ENCODE data around the gene MTX2.

The MTX2 gene
- 11.4 reads per million, percentile 34 among the genes with 10 or more reads in this experiment for total RNA-seq

- peak; percentile 53 for DNase-seq
Measured at GRCh38 chr2:176269319-176270099, at the start of gene MTX2. MTX2 (plus strand) TSS chr2:176269442; CDS start chr2:176269630, 188 bp downstream.

GRCh38 chr2:176227874-176228273 lies 41.4 kb upstream of the MTX2 start:
- no peak for DNase-seq

GRCh38 chr2:176234156-176234555 lies 35.1 kb upstream of the MTX2 start:
- DNase-seq: no peak

DNA sequence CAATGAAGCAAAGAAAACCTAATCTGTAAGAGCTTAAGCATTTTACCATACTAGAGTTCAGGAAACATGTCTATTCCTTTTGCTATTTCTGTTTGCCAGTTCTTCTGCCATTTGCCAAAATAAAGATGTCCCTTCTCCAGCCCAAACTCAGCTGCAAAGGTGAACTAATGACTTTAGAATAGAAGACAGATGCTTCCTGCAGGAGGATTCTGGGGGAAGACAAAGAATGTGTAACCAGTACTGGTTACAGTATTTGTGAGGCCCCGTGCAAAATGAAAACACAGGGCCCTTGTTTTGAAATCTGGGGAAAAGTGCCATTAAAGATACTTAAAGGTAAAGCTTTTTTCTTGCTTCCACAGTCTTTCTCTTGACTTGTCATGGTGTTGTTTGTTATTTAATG lies 34.3 kb upstream of the MTX2 start:
- DNase-seq: no peak

DNA sequence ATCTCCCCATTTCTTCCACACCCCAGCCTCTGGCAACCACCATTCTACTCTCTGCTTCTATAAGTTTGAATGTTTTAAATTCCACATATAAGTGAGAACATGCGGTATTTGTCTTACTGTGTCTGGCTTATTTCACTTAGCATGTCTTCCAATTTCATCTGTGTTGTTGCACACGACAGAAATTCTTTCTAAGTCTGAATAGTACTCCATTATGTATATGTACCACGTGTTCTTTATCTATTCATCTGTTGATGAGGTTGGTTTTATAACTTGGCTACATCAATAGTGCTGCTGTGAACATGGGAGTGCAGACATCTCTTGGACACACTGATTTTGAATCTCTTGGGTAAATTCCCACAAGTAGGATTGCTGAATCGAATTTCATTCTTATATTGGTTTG lies 31.8 kb upstream of the MTX2 start:
- no peak for DNase-seq

DNA sequence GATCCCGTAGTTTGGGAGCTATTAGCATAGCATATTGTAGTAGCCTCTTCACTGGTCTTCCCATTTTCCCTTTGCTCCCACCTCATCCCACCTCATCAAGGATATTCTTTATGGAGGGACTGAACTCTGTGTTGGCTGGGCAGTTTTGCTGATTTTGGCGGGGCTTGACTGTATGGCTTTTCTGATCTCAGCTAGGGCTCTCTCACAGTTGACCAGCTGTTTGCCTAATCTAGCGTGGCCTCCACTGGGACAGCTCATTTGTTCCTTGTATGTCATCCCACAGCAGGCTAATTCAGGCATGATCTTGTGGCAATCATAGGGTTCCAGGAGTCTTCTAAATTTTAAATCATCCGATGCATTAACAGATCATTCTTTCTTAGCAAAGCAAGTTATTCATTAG lies 30.2 kb upstream of the MTX2 start:
- DNase-seq: no peak

DNA sequence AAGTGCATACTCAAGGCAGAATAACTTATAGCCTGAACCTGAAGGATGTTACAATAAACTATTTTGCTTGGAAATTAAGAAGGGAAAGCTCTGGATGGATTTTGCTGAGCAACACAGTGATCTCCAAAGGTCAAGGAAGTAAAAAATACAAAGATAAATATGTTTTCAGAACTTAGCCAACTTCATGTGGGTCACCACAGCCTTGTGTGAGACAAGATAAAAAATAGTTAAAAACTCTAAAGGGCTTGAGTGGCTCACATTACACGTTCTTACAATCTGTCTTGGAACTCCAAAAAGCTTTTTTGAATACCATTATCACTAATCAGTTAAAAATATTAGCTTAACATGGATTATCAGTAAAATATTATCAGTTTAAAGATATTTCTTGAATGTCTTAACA lies 28.9 kb upstream of the MTX2 start:
- DNase-seq: no peak

DNA sequence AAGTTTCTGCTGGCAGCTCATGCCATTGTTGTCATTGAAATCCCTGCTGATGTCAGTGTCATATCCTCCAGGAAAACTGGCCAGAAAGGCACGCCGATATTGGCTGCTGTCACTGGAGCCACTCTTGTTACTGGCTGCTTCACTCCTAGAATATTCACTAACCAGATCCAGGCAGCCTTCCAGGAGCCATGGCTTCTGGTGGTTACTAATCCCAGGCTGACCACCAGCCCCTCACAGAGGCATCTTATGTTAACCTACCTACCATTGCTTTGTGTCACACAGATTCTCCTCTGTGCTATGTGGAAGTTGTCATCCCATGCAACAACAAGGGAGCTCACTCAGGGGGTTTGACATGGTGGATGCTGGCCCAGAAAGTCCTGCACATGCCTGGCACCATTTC lies 27.0 kb upstream of the MTX2 start:
- no peak for DNase-seq

GRCh38 chr2:176246331-176246730 lies 22.9 kb upstream of the MTX2 start:
- no peak for DNase-seq

- no peak for DNase-seq
Measured at GRCh38 chr2:176247859-176248258, 21.4 kb upstream of the MTX2 start.

DNA sequence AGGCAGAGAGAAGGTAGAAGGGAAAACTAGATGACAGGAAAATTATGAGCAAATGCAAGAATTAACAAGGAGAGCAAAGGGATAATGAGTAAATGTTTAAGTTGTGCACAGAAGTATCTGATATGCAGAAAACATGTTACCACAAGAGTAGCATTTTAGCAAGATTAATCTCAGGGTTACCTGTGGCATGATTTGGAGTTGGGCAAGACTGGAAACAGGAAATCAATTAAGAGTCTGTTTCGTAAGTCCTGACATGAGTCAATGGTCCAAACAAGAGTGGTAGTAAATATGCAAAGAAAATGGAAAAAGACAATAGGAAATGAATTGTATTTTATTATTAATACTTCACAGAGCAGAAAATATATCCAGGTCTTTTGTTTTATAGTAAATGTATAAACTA lies 17.3 kb upstream of the MTX2 start:
- DNase-seq: no peak

GRCh38 chr2:176260689-176261088 lies 8.6 kb upstream of the MTX2 start:
- DNase-seq: no peak

DNA sequence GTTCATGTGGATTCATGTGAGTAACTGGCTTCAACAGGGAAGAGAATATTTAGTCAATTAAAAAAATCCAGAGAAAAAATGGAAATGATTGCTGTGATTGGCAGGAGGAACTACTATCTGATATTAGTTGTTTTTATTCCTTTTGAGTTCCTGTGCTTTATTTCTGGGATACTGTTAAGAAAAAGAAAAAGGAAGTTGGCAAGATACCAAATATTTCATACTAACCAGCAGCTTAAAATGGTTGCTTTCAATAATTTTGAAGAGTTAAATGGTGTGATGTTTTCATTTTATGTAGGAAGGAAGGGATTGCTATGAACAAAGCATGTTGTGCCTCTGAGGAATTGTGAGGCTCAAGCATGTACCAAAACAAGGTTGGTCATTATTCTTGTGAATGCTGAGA lies 8.1 kb upstream of the MTX2 start:
- DNase-seq: no peak

DNA sequence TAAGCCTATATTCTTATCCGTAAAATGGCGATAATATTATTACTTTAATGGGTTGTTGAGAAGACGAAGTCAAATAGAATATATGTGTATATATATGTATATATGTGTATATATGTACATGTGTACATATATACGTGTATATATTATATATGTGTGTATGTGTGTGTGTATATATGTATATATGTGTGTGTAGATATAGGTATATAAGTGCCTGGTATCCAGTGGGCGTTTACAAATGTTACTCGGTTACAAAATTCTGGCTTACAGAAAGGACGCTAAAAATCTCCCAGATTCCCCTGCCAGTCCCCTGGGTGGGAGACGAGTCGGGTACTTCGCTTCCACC lies 295 bp upstream of the MTX2 start:
- DNase-seq: no peak

DNA sequence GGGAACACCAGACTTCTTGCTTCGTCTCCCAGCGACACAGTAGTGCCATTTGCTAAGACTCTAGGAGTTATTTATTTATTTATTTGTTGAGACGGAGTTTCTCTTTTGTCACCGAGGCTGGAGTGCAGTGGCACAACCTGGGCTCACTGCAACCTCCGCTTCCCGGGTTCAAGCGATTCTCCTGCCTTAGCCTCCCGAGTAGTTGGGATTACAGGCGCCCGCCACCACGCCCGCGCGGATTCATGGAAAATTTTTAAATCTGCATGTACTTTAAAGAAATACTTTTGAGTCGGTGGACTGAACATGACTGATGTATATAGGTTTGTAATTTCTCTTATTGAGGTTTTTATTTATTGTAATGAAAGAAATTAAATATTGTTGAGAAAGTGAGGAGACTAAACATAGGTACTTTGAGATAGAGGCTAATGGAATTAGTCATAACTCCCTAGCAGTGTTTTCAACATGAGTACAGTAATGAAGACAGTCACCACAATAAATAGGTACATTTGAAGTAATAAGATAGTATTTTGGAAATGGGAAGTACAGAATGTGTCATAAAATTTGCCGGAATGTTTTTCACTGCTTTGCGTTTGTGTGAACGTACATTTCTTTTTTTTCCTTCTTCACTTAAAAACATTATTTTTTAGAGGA lies 983 bp downstream of the MTX2 start:
- DNase-seq: no peak

DNA sequence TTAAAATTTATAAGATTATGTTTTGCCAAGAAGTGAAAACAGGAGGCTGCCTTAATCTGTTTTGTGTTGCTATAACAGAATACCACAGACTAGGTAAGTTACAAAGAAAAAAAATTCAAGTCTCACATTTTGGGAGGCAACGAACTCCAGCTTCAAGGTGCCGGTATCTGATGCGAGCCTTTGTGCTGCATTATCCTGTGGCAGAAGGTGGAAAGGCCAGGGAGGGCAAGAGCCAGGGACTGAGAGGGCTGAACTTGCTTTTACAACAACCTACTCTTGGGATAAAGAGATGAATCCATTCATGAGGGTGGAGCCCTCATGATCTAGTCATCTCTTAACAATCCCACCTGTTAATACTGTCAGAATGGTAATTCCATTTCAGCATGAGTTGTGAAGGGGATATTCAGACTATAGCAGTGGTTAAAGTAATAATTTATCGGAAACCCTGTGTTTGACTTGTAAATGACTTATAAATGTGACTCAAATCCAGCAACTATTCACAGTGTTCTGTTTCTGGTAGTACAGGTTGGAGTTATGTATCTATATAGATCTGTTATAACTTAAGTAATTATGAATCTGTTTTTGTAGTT lies 3.7 kb downstream of the MTX2 start:
- DNase-seq: no peak

GRCh38 chr2:176278927-176279326 lies 9.7 kb downstream of the MTX2 start:
- no peak for DNase-seq

DNA sequence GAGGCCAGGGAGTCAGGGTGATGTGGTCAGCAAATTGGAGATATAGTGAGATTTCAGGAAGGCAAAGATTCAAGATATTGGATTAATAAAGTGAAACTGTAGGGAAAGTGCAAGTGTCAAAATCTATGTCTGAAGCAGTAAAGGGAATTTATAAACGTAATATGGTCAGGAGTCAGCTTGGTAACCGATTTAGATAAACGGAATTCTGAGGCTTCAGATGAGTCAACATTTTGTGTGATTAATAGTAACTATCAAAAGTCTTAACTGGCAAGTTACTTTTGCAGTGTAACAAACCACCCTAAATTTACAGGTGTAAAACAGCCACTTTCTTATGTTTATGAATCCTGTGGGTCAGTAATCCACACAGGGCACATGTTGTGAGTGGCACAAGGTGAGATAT lies 10.9 kb downstream of the MTX2 start:
- no peak for DNase-seq

DNA sequence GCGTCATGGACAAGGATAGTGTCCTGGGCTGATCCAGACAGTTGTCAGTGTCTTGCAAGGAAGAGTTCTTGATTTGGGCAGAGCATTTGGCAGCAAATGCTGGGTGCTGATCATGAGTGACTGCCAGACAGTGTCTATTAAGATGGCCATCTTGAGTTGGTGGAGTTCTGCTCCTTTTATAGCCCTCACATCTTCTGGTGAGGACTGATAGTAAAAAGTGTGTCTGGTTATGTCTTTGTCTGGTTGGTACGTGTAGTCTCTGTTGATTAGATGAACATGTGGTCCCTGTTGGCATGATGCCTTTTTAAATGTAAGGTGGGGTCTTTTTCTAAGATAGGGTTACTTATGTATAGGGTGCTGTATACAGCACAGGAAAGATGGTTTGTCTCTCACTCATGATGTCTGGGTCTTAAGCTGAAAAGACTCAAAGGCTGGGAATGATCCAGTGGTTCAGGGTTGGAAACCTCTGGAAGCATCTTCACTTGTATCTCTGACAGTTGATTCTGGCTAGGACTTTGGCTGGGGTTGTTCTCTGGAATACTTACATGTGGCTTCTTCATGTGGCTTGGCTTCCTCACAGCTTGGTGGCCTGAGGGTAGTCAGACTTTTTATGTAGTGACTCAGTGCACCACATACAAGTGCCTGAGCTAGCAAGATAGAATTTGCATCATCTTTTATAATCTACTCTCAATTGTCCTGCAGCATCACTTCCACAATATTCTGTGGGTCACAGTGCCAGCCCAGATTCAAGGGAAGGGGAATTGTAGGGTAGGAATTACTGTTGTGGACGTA lies 11.8 kb downstream of the MTX2 start:
- no peak for DNase-seq

DNA sequence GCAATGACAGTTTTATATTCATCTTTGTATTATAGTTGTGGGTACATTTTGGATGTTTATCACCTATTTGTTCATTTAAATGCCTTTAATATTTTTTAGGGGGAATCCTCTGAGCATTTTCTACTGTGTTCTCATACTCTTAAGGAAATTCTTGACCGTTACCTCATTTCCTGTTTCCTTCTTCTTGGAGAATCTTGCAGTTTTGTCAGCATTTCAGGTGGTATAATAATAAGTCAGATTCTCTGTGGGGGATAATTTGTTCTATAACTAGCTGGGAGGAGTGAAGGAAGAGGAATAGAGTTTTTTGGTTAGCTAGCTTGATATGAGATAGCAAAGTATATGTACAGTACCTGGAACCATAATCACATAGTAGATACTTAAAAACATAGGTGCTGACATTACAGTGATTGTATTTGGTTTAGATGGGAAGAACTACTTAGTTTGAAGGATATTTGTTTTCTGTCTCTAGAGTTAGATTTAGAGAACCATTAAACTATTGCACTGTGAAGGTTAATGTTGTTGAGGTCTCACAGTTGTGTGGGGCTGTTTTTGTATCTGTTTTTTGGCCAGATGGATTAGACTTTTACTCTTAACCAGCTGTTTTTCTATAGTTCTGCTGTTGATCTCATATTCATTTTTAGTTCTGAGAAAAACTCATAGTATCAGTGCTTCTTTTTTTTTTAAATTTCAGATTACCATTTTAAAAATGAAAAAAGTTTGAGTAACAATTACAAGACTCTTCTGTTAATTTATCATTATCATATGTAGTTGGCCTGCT lies 14.2 kb downstream of the MTX2 start:
- DNase-seq: no peak

DNA sequence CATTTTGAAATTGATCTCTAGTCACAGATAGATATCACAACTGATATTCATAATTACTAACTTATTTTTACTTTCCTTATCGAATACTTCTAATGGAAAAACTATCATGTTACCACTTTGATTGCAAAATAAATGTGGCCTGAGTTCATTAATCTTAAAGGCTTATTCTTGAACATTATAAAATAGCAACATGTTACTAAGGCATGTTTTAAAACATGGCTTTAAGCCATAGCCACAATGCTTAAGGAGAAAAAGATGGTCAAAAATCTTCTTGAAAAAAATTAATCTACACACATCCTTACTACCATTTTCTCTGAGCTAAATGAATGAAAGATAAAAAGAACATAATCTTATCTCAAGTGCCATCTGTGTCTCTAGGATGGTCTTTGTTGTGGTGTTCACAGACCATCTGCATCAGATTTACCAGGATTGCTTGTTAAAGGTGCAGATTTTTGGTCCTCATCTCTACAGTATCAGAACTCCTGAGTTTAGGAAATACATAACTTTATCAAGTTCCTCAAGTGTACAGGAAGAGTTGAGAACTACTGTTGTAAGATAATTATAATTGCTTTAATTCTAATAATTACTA lies 15.3 kb downstream of the MTX2 start:
- DNase-seq: no peak

GRCh38 chr2:176285321-176285720 lies 16.1 kb downstream of the MTX2 start:
- DNase-seq: no peak
